ENCODE results near the gene MICAL2. TPM values are rescaled to one million over a fixed set of nuclear protein-coding genes. Genes with fewer than 3 reads are reported as not detected.

The MICAL2 gene
- total RNA-seq, 1 donor from 2014 or later: 21.7 TPM

- DNase-seq (ENCODE audit: low spot score): no peak
- Mint-ChIP-seq H3K27ac (ENCODE audit: unreplicated experiment) (no peak overlapping the region), H3K27me3 (ENCODE audit: unreplicated experiment) (peaks cover 1% of the 10 kb centered on the region), H3K4me1 (ENCODE audit: unreplicated experiment) (peaks cover 13% of the 10 kb centered on the region), H3K36me3 (ENCODE audit: low read depth, unreplicated experiment) (no peaks in the 10 kb centered on the region), H3K4me3 (ENCODE audit: unreplicated experiment) (no peak overlapping the region), H3K9me3 (ENCODE audit: unreplicated experiment) (no peaks in the 10 kb centered on the region)
- TF ChIP-seq CTCF (IDR thresholded peaks at IDR 0.05; ENCODE audit: unreplicated experiment): no peak
These were observed 83.3 kb downstream of the MICAL2 start for GRCh38 chr11:12193515-12194336.

GRCh38 chr11:12195768-12196167 is 85.4 kb downstream of the MICAL2 start:
- no peak overlapping the region for H3K4me3 Mint-ChIP-seq (ENCODE audit: unreplicated experiment)
- no peak overlapping the region for H3K27ac Mint-ChIP-seq (ENCODE audit: unreplicated experiment)
- H3K4me1 Mint-ChIP-seq (ENCODE audit: unreplicated experiment): peaks cover 32% of the 10 kb centered on the region
- no peaks in the 10 kb centered on the region for H3K36me3 Mint-ChIP-seq (ENCODE audit: low read depth, unreplicated experiment)
- H3K27me3 Mint-ChIP-seq (ENCODE audit: unreplicated experiment): peaks cover 1% of the 10 kb centered on the region
- no peaks in the 10 kb centered on the region for H3K9me3 Mint-ChIP-seq (ENCODE audit: unreplicated experiment)
- no peak for DNase-seq (ENCODE audit: low spot score)
- no peak for TF ChIP-seq CTCF (IDR thresholded peaks at IDR 0.05; ENCODE audit: unreplicated experiment)

DNA sequence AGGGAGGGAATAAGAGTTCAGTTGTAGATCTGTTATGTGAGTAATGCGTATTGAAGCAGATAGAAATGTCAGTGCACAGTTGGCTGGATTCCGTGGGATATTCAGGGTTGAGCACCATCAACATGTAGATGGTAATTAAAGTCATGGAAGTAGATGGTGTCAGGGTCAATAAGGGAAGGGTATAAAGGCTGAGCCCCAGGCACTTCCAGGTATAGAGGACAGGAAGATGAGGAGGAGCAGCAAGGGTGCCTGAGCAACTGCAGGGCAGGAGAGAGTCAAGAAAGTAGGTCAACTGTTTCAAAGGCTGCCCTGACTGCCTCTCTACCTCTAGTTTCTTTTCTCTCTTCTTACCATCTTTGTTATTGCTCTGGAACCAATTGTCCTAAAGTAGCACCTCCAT is 85.9 kb downstream of the MICAL2 start:
- Mint-ChIP-seq H3K4me3 (ENCODE audit: unreplicated experiment) (peak overlapping the region; percentile 9), H3K9me3 (ENCODE audit: unreplicated experiment) (no peaks in the 10 kb centered on the region), H3K27me3 (ENCODE audit: unreplicated experiment) (peaks cover 1% of the 10 kb centered on the region), H3K27ac (ENCODE audit: unreplicated experiment) (no peak overlapping the region), H3K36me3 (ENCODE audit: low read depth, unreplicated experiment) (no peaks in the 10 kb centered on the region), H3K4me1 (ENCODE audit: unreplicated experiment) (peaks cover 37% of the 10 kb centered on the region)
- DNase-seq (ENCODE audit: low spot score): no peak
- TF ChIP-seq CTCF (IDR thresholded peaks at IDR 0.05; ENCODE audit: unreplicated experiment): no peak

GRCh38 chr11:12196872-12197271 is 86.5 kb downstream of the MICAL2 start:
- DNase-seq (ENCODE audit: low spot score): no peak
- Mint-ChIP-seq H3K4me3 (ENCODE audit: unreplicated experiment) (no peak overlapping the region), H3K4me1 (ENCODE audit: unreplicated experiment) (peaks cover 41% of the 10 kb centered on the region), H3K27ac (ENCODE audit: unreplicated experiment) (no peak overlapping the region), H3K27me3 (ENCODE audit: unreplicated experiment) (peaks cover 1% of the 10 kb centered on the region), H3K9me3 (ENCODE audit: unreplicated experiment) (no peaks in the 10 kb centered on the region), H3K36me3 (ENCODE audit: low read depth, unreplicated experiment) (no peaks in the 10 kb centered on the region)
- no peak for TF ChIP-seq CTCF (IDR thresholded peaks at IDR 0.05; ENCODE audit: unreplicated experiment)
